Measurements from ENCODE around the gene PPIF.

The PPIF gene

DNA sequence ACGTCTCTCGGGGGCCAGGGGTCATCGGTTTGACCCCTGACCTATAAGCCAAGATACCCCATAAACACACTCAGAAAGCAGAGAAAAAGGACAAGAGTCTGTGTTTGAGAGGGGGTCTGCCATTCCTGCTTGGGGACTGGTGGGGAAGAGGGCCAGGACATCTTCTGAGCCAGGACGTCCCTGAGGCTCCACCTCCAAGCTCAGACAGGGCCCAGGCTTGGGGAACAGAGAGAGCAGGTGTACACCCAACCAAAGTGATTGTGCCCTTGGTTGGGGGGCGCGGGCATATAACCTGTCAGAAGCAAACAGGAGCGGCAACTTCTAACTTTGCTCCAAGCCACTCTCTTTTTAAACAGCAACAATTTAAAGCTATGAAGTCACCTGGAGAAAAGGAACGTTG is 33.9 kb upstream of the PPIF start:
- no peak overlapping the region for H3K4me3 ChIP-seq (ENCODE audit: low read depth, low read length)
- no peak for DNase-seq (ENCODE audit: low read depth, low spot score)
- TF ChIP-seq, protein P1, sequence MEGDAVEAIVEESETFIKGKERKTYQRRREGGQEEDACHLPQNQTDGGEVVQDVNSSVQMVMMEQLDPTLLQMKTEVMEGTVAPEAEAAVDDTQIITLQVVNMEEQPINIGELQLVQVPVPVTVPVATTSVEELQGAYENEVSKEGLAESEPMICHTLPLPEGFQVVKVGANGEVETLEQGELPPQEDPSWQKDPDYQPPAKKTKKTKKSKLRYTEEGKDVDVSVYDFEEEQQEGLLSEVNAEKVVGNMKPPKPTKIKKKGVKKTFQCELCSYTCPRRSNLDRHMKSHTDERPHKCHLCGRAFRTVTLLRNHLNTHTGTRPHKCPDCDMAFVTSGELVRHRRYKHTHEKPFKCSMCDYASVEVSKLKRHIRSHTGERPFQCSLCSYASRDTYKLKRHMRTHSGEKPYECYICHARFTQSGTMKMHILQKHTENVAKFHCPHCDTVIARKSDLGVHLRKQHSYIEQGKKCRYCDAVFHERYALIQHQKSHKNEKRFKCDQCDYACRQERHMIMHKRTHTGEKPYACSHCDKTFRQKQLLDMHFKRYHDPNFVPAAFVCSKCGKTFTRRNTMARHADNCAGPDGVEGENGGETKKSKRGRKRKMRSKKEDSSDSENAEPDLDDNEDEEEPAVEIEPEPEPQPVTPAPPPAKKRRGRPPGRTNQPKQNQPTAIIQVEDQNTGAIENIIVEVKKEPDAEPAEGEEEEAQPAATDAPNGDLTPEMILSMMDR (IDR thresholded peaks at IDR 0.05; ENCODE audit: insufficient read depth, low read length, missing control alignments): no peak
- ChIA-PET POLR2A (interaction anchor here (0.5 kb wide), 1 partner anchor 10 kb away, joined by 3 read pairs; no protein-coding TSS in a partner anchor), CTCF (no interaction called here)

DNA sequence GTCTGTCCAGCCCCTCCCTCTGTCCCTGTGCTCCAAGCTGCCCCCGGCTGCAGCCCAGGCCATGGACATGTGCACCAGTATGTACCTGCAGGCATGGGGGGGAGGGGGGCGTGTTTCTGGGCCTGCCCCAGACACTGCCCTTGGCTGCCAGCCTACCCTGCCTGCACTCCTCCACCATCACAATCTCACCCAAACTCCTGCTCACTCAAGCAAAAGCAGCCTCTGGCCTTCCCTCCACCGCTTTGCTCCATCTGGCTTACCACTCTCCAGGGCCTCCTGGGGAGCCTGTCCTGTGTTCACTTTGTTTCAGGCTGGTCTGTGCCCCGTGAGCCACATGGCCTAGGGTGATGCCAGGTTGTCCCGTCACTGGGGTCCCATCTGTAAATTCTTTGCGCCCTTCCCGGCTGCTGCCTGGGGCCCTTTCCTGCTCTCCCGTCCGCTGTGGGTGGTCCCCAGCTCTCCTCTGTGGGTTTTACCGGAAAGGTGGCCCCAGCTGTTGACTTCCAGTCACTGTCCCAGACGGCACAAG is 33.3 kb upstream of the PPIF start:
- CTCF ChIA-PET: no interaction called here
- no peak for DNase-seq (ENCODE audit: low read depth, low spot score)
- POLR2A ChIA-PET: interaction anchor here (0.5 kb wide), 1 partner anchor 10 kb away, joined by 3 read pairs; no protein-coding TSS in a partner anchor
- TF ChIP-seq, protein P1 (IDR thresholded peaks at IDR 0.05; ENCODE audit: insufficient read depth, low read length, missing control alignments): no peak
- no peak overlapping the region for H3K4me3 ChIP-seq (ENCODE audit: low read depth, low read length)

DNA sequence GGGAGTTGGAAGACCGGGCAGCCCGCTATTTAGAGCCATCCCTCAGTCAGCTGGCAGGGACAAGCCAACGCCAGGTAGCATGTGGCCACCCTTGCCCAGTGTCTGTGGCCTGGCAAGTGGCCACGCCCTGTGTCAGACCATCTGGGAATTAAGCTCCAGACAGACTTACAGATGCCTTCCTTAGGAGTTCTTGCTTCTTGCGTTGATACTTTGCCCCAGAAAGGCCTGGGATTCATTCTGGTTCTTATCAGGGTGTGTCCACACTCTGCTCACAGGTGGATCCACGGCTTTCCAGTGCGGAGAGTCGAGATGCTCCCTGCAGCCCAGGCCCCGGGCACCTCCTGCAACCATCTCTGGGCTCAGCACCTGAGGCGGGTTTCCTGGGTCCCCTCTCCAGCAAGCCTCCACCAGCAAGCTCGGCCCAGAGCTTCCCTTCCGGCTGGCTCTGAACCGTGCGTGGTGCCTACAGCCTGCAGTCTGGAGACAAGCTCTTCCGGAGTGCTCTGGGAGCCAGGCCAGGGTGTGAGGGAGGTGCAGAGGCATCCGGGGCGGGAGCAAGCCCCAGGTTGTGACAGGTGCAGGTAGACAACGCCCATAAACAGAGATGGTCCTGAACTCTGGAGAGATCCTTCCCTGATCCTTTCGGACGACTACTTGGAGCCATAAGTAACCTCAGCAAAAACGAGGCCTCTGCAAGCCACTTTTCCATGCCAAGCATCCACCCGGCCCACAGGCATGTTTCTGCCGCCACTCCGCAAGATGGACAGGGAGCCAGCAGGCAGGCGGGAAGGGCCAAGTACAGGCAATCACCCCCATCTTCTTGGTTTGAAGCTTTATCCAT is 32.3 kb upstream of the PPIF start:
- ChIA-PET CTCF (interaction anchor here (1.1 to 2.1 kb wide), 4 partner anchors 11 to 153 kb away, joined by 3 to 13 read pairs (median 8); partner anchors contain the start of gene PPIF), POLR2A (no interaction called here)
- no peak overlapping the region for H3K4me3 ChIP-seq (ENCODE audit: low read depth, low read length)
- no peak for DNase-seq (ENCODE audit: low read depth, low spot score)
- TF ChIP-seq, protein P1 (IDR thresholded peaks at IDR 0.05; ENCODE audit: insufficient read depth, low read length, missing control alignments): no peak

DNA sequence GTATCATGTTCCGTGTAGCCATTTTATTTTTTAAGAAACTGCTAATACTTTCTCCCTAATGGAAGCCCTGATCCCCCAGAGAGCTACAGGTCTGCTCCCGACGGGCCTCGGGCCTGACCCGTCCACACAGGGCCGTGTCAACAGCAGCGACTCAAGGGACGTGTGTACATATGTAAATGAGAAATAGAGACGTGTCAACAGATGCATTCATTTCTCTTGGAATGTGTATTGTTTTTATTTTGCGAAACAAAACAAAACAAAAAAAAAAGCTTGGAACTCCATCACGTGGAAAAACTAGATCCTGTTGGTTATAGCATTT is 31.7 kb upstream of the PPIF start:
- no peak overlapping the region for H3K4me3 ChIP-seq (ENCODE audit: low read depth, low read length)
- TF ChIP-seq, protein P1 (IDR thresholded peaks at IDR 0.05; ENCODE audit: insufficient read depth, low read length, missing control alignments): no peak
- no peak for DNase-seq (ENCODE audit: low read depth, low spot score)
- ChIA-PET POLR2A (no interaction called here), CTCF (interaction anchor here (1.0 to 2.1 kb wide), 5 partner anchors 9 to 152 kb away, joined by 3 to 13 read pairs (median 7); partner anchors contain the start of gene PPIF)

DNA sequence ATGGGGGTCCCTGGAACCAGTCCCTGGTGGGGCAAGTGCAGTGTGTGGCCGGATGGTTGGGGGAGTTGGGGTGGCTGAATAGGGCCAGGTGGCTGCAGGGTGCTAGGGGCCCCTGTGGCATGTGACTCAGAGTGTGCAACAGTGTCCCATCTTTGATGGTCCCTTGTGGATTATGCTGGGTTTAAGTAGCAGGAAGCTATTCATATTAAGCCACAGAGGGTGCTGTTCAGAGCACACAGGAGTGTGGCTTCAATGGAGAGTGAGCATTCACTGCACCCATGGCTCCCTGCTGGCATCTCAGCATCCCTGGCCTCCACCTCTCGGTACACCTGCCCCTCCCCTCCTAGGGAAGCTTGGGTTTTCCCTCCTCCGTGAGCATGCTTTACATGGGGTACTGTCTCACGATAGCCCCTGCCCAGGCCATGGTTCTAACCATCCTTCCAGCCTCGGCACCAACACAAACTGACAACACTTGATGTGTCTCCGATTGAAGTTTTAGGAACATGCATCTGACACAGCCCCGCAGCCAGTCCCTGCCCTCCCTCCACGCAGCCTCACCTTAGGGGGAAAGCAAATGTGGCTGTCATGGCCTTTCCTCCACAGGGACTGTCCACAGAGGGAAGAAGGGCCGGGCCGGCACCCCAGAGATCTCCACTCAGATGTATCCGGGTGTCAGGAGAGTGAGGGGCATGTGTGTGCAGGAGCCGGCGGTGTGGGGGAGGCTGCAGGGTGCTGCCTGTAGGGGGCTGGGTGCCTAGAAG is 30.4 kb upstream of the PPIF start:
- TF ChIP-seq, protein P1 (IDR thresholded peaks at IDR 0.05; ENCODE audit: insufficient read depth, low read length, missing control alignments): no peak
- H3K4me3 ChIP-seq (ENCODE audit: low read depth, low read length): no peak overlapping the region
- ChIA-PET CTCF (interaction anchor here (0.9 to 2.1 kb wide), 5 partner anchors 10 to 179 kb away, joined by 3 to 13 read pairs (median 7); partner anchors contain the start of gene PPIF), POLR2A (no interaction called here)
- no peak for DNase-seq (ENCODE audit: low read depth, low spot score)

DNA sequence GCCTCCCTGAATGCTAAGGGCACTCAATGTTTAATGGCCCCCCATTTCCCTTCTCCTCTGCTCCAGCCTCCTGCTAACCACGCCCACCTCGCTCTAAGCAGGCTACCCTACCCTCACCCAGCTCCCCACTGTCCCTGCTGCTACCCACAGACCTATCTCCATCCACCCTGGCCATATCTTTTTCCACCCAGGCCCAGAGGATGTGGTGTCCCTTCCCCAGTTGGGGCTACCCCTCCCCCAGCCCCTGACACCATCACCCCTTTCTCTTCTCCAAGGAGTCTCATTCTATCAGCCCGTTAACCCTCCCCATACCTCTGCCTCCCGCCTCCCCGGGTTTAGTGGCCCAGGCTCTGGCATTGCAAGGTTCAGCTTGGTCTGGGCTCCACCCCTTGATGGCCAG is 28.9 kb upstream of the PPIF start:
- CTCF ChIA-PET: no interaction called here
- TF ChIP-seq, protein P1 (IDR thresholded peaks at IDR 0.05; ENCODE audit: insufficient read depth, low read length, missing control alignments): no peak
- H3K4me3 ChIP-seq (ENCODE audit: low read depth, low read length): no peak overlapping the region
- DNase-seq (ENCODE audit: low read depth, low spot score): no peak
- POLR2A ChIA-PET: interaction anchor here (1.1 kb wide), 1 partner anchor 19 kb away, joined by 5 read pairs; no protein-coding TSS in a partner anchor

Measured in AG04449 (cell line).